HUES48 (cell line): ENCODE measurements around the gene PPP1R3C.

Source experiments
- H3K27ac ChIP-seq: one replicate; pipeline ENCODE4 v1.7.0; 2013; ENCODE audit warnings: low read depth, low read length, inconsistent platforms
- H3K27me3 ChIP-seq: 2 replicates; pipeline ENCODE4 v1.6.1; 2013; ENCODE audit warnings: mild to moderate bottlenecking, low read length; ENCODE audit not compliant: control insufficient read depth, insufficient read depth
- H3K36me3 ChIP-seq: 2 replicates; pipeline ENCODE4 v1.6.1; 2013; ENCODE audit warnings: low read length; ENCODE audit not compliant: control insufficient read depth, insufficient read depth
- H3K4me1 ChIP-seq: 2 replicates; pipeline ENCODE4 v1.6.1; 2013; ENCODE audit warnings: mild to moderate bottlenecking, low read length; ENCODE audit not compliant: control insufficient read depth, insufficient read depth
- H3K4me3 ChIP-seq: 2 replicates; pipeline ENCODE4 v1.5.1; 2013; ENCODE audit warnings: mild to moderate bottlenecking, low read depth, low read length
- H3K9ac ChIP-seq: 2 replicates; pipeline ENCODE4 v1.6.1; 2013; ENCODE audit warnings: mild to moderate bottlenecking, low read depth, low read length, moderate library complexity
- H3K9me3 ChIP-seq: 2 replicates; pipeline ENCODE4 v1.6.1; 2013; ENCODE audit warnings: low read length; ENCODE audit not compliant: control insufficient read depth, insufficient read depth

Gene PPP1R3C

GRCh38 chr10:91597197-91597881 is 35.5 kb downstream of the PPP1R3C start:
- no peaks in the 10 kb centered on the region for H3K9me3 ChIP-seq
- H3K9ac ChIP-seq = no peak overlapping the region
- H3K4me3 ChIP-seq = no peak overlapping the region
- H3K27ac ChIP-seq = no peak overlapping the region
- H3K36me3 ChIP-seq = no peaks in the 10 kb centered on the region
- no peaks in the 10 kb centered on the region for H3K27me3 ChIP-seq
- H3K4me1 ChIP-seq = no peaks in the 10 kb centered on the region

GRCh38 chr10:91596825-91597196 is 36.1 kb downstream of the PPP1R3C start:
- Histone ChIP-seq H3K9ac (no peak overlapping the region), H3K9me3 (no peaks in the 10 kb centered on the region), H3K27ac (no peak overlapping the region), H3K4me3 (no peak overlapping the region), H3K36me3 (no peaks in the 10 kb centered on the region), H3K27me3 (no peaks in the 10 kb centered on the region), H3K4me1 (no peaks in the 10 kb centered on the region)

- Histone ChIP-seq H3K9ac (no peak overlapping the region), H3K9me3 (no peaks in the 10 kb centered on the region), H3K27ac (no peak overlapping the region), H3K4me3 (no peak overlapping the region), H3K36me3 (no peaks in the 10 kb centered on the region), H3K27me3 (no peaks in the 10 kb centered on the region), H3K4me1 (no peaks in the 10 kb centered on the region)
Measured at GRCh38 chr10:91593834-91594233, 39.0 kb downstream of the PPP1R3C start.

GRCh38 chr10:91593366-91593765 is 39.5 kb downstream of the PPP1R3C start:
- no peaks in the 10 kb centered on the region for H3K27me3 ChIP-seq
- H3K9ac ChIP-seq = no peak overlapping the region
- H3K4me3 ChIP-seq = no peak overlapping the region
- H3K27ac ChIP-seq = no peak overlapping the region
- no peaks in the 10 kb centered on the region for H3K9me3 ChIP-seq
- no peaks in the 10 kb centered on the region for H3K4me1 ChIP-seq
- H3K36me3 ChIP-seq = no peaks in the 10 kb centered on the region

GRCh38 chr10:91592266-91592975 is 40.5 kb downstream of the PPP1R3C start:
- no peaks in the 10 kb centered on the region for H3K4me1 ChIP-seq
- H3K9ac ChIP-seq = no peak overlapping the region
- H3K27ac ChIP-seq = no peak overlapping the region

GRCh38 chr10:91591797-91592174 is 41.1 kb downstream of the PPP1R3C start:
- Histone ChIP-seq H3K36me3 (no peaks in the 10 kb centered on the region), H3K9ac (no peak overlapping the region), H3K4me3 (no peak overlapping the region), H3K27me3 (no peaks in the 10 kb centered on the region), H3K27ac (no peak overlapping the region), H3K9me3 (no peaks in the 10 kb centered on the region), H3K4me1 (no peaks in the 10 kb centered on the region)

More at GRCh38 chr10:91592266-91592975, 40.5 kb downstream of the PPP1R3C start:
- H3K36me3 ChIP-seq = no peaks in the 10 kb centered on the region
- H3K9me3 ChIP-seq = no peaks in the 10 kb centered on the region
- no peak overlapping the region for H3K4me3 ChIP-seq
- no peaks in the 10 kb centered on the region for H3K27me3 ChIP-seq

GRCh38 chr10:91590904-91591796 is 41.7 kb downstream of the PPP1R3C start:
- H3K36me3 ChIP-seq = no peaks in the 10 kb centered on the region
- no peak overlapping the region for H3K4me3 ChIP-seq
- no peaks in the 10 kb centered on the region for H3K9me3 ChIP-seq
- no peaks in the 10 kb centered on the region for H3K4me1 ChIP-seq
- no peak overlapping the region for H3K9ac ChIP-seq
- no peaks in the 10 kb centered on the region for H3K27me3 ChIP-seq
- no peak overlapping the region for H3K27ac ChIP-seq

- Histone ChIP-seq H3K27ac (no peak overlapping the region), H3K9ac (no peak overlapping the region), H3K4me1 (no peaks in the 10 kb centered on the region), H3K4me3 (no peak overlapping the region), H3K36me3 (no peaks in the 10 kb centered on the region), H3K9me3 (no peaks in the 10 kb centered on the region), H3K27me3 (no peaks in the 10 kb centered on the region)
Measured at GRCh38 chr10:91590142-91590903, 42.5 kb downstream of the PPP1R3C start.

GRCh38 chr10:91589658-91590035 is 43.2 kb downstream of the PPP1R3C start:
- H3K27me3 ChIP-seq = no peaks in the 10 kb centered on the region
- no peak overlapping the region for H3K4me3 ChIP-seq
- no peak overlapping the region for H3K27ac ChIP-seq
- no peaks in the 10 kb centered on the region for H3K9me3 ChIP-seq
- H3K36me3 ChIP-seq = no peaks in the 10 kb centered on the region
- no peaks in the 10 kb centered on the region for H3K4me1 ChIP-seq
- H3K9ac ChIP-seq = no peak overlapping the region

GRCh38 chr10:91589015-91589657 is 43.7 kb downstream of the PPP1R3C start:
- H3K4me3 ChIP-seq = no peak overlapping the region
- no peaks in the 10 kb centered on the region for H3K9me3 ChIP-seq
- H3K9ac ChIP-seq = no peak overlapping the region
- no peaks in the 10 kb centered on the region for H3K27me3 ChIP-seq
- H3K36me3 ChIP-seq = no peaks in the 10 kb centered on the region
- H3K27ac ChIP-seq = no peak overlapping the region
- H3K4me1 ChIP-seq = no peaks in the 10 kb centered on the region
